ENCODE results near the gene FNIP1.

DNA sequence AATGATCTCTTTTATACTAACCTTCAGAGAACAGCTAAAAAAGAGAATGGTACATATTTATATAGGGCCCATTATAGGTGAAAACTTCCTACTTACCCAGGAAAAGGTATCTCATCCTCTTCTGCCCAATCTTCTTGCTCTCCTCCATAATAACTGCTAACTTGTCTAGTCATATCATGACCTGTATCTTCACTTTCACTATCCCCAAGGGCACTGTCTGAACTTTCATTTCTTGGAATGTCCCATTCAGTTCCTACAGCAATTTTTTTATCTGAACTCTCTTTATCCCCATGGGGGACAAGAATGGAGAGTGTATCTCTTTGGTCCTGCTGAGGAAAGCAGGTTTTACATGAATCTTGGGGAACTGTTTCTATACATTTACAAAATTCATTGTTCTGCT lies 125.4 kb downstream of the FNIP1 start:
- TF ChIP-seq, protein P1, sequence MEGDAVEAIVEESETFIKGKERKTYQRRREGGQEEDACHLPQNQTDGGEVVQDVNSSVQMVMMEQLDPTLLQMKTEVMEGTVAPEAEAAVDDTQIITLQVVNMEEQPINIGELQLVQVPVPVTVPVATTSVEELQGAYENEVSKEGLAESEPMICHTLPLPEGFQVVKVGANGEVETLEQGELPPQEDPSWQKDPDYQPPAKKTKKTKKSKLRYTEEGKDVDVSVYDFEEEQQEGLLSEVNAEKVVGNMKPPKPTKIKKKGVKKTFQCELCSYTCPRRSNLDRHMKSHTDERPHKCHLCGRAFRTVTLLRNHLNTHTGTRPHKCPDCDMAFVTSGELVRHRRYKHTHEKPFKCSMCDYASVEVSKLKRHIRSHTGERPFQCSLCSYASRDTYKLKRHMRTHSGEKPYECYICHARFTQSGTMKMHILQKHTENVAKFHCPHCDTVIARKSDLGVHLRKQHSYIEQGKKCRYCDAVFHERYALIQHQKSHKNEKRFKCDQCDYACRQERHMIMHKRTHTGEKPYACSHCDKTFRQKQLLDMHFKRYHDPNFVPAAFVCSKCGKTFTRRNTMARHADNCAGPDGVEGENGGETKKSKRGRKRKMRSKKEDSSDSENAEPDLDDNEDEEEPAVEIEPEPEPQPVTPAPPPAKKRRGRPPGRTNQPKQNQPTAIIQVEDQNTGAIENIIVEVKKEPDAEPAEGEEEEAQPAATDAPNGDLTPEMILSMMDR (IDR thresholded peaks at IDR 0.05) = no peak
- no peak for TF ChIP-seq POLR2A (IDR thresholded peaks at IDR 0.05)
